HCT116 (cell line): Measurements from ENCODE around the gene EXOC6B.

Experiments used
- CTCF ChIP-seq, 3 experiments: fragments of 200-600 bp in 1 of 3; sonication (generic) in 1 of 3; IDR thresholded peaks in 2 of 3; conservative IDR thresholded peaks in 1 of 3; 2 replicates each; pipeline ENCODE4 v1.5.1; 2012 to 2017; ENCODE audit warnings: low read depth in 2 of 3, low read length in 2 of 3, antibody characterized with exemption in 1 of 3, borderline replicate concordance in 1 of 3, control low read depth in 1 of 3, mild to moderate bottlenecking in 1 of 3, mixed read lengths in 1 of 3, mixed run types in 1 of 3, moderate library complexity in 1 of 3; ENCODE audit not compliant: insufficient read depth in 1 of 3
- EZH2phosphoT487 ChIP-seq: fragments of 200-600 bp; IDR thresholded peaks from 2 replicates; pipeline ENCODE4 v1.6.1; 2018; ENCODE audit warnings: antibody characterized with exemption, borderline replicate concordance
- POLR2A ChIP-seq: IDR thresholded peaks from 2 replicates; pipeline ENCODE4 v1.7.0; 2011; ENCODE audit warnings: borderline replicate concordance; ENCODE audit not compliant: insufficient read depth, insufficient read length; ENCODE audit errors: extremely low read depth
- POLR2AphosphoS5 ChIP-seq: IDR thresholded peaks from 2 replicates; pipeline ENCODE4 v1.6.1; 2011; ENCODE audit warnings: mild to moderate bottlenecking, low read depth, low read length, moderate library complexity

GRCh38 chr2:72154386-72154975 lies 671.4 kb downstream of the EXOC6B start:
- TF ChIP-seq CTCF (IDR thresholded peaks at IDR 0.05 in 2 of 3, conservative IDR thresholded peaks at IDR 0.05 in 1 of 3; ENCODE audit: borderline replicate concordance in 1 of 3, insufficient read depth in 1 of 3, low read depth in 2 of 3, low read length in 2 of 3) (no peak), POLR2AphosphoS5 (no peak), POLR2A (no peak), EZH2phosphoT487 (no peak)
